ENCODE measurements around the gene NSUN6.

Gene NSUN6

GRCh38 chr10:18557960-18558359, 93.4 kb downstream of the NSUN6 start:
- DNase-seq = no peak

GRCh38 chr10:18556522-18557147, 94.8 kb downstream of the NSUN6 start:
- no peak for DNase-seq

- no peak for DNase-seq
Measured at GRCh38 chr10:18554479-18554878, 96.9 kb downstream of the NSUN6 start.

- no peak for DNase-seq
Measured at GRCh38 chr10:18551473-18551872, 99.9 kb downstream of the NSUN6 start.

- DNase-seq = no peak
Measured at GRCh38 chr10:18549105-18549504, 102.3 kb downstream of the NSUN6 start.

- DNase-seq = peak in 1 of 3 donors; percentile 1
Measured at GRCh38 chr10:18545621-18546305, 105.6 kb downstream of the NSUN6 start.

- DNase-seq = no peak
Measured at GRCh38 chr10:18542832-18543231, 108.6 kb downstream of the NSUN6 start.

GRCh38 chr10:18540195-18540594, 111.2 kb downstream of the NSUN6 start:
- DNase-seq = no peak

- no peak for DNase-seq
Measured at GRCh38 chr10:18539335-18539734, 112.1 kb downstream of the NSUN6 start.

- DNase-seq = no peak
Measured at GRCh38 chr10:18533896-18534295, 117.5 kb downstream of the NSUN6 start.

- no peak for DNase-seq
Measured at GRCh38 chr10:18532881-18533535, 118.4 kb downstream of the NSUN6 start.

GRCh38 chr10:18528292-18528691, 123.1 kb downstream of the NSUN6 start:
- DNase-seq = no peak

GRCh38 chr10:18527687-18528086, 123.7 kb downstream of the NSUN6 start:
- no peak for DNase-seq

GRCh38 chr10:18523858-18524257, 127.5 kb downstream of the NSUN6 start:
- DNase-seq = no peak

GRCh38 chr10:18523025-18523424, 128.4 kb downstream of the NSUN6 start:
- peak in 1 of 3 donors; percentile 11 for DNase-seq

- DNase-seq = no peak
Measured at GRCh38 chr10:18516851-18517250, 134.5 kb downstream of the NSUN6 start.

- no peak for DNase-seq
Measured at GRCh38 chr10:18514537-18514936, 136.8 kb downstream of the NSUN6 start.

GRCh38 chr10:18508587-18508986, 142.8 kb downstream of the NSUN6 start:
- no peak for DNase-seq

GRCh38 chr10:18505456-18506118, 145.8 kb downstream of the NSUN6 start:
- no peak for DNase-seq

- no peak for DNase-seq
Measured at GRCh38 chr10:18504161-18504560, 147.2 kb downstream of the NSUN6 start.

- no peak for DNase-seq
Measured at GRCh38 chr10:18501629-18502028, 149.8 kb downstream of the NSUN6 start.

- DNase-seq = no peak
Measured at GRCh38 chr10:18501198-18501597, 150.2 kb downstream of the NSUN6 start.

GRCh38 chr10:18500576-18500975, 150.8 kb downstream of the NSUN6 start:
- DNase-seq = no peak

- no peak for DNase-seq
Measured at GRCh38 chr10:18498998-18499397, 152.4 kb downstream of the NSUN6 start.

Data from suppressor macrophage treated with lipopolysaccharide for 1 hour (primary cell).